HG02623 (cell line): ENCODE measurements around the gene SPHK2.

Experiments used
- ATAC-seq: cut with Tn5 transposase; IDR thresholded peaks from one replicate; pipeline ENCODE4 v1.9.1; 2021; ENCODE audit warnings: moderate library complexity; ENCODE audit not compliant: unreplicated experiment

SPHK2 gene

DNA sequence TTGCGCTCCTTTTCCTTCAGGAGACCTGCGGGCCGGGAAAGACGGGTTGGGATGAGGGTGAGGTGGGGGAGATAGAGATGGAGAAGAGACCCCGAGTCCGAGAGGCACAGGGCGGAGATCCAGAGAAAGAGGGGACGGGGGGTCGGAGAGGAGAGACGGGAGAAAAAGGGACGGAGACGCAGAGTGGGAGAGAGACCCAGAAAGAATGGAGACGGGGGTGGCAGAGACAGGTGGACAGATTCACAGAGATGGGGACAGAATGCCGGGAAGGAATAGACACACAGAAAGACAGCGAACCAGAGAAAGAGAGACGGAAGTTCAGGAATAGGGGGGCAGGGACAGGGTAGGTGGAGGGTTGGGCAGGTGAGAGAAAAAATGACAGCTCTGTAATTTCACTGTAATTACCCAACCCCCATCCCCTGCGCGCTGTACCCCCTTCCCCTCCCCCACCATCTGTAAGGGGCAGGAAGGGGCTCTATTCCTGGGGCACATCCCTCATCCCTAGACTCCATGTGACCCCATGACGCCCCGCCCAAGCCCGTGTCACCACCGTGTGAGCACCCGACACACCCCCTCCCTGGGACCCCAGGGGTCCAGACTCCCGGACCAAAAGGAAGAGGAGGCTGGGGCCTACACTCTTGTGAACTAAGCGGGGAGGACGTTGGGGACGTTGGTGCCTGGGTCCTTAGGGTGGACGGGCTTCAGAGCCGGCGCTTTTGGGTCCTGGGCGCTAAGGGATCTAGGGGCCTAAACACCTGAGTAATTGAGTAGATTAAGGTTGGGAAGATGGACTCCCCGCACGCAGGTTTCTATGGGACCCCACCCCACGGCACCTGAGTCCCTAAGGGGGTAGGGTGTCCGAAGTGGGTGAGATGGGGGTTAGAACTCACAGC, 16.9 kb downstream of the SPHK2 start:
- no peak for ATAC-seq

DNA sequence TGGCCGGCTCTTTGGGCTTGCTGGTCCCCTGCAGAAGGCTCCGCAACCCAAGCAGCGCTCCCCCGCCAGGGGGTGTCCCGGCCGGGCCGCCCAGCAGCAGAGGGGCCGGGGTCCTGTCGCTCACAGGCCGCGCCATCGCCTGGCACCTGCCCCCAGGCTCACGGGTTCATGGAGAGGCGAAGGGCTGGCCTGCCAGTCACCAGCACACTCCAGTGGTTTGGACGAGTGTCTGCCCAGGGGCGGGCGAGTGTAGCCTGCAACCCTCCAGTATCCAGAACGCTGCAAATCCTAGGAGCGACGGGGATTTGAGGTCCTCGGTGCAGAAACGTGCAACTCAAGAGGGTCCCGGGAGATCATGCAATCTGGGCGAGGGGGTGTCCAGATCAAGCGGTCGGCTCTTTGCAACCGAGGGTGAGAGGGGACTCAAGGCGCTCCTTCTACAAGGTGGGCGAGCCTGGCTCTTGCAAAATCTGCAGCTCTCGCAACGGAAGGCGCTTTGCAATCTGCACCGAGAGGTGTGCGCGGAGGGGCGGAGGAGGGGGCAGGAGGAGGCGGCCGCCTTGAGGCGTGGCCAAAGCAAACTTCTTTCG, 17.6 kb downstream of the SPHK2 start, which contains the start of gene DBP:
Gene DBP (minus strand): TSS at position 521 of the 590 bp plus-strand sequence. CDS start 385 bp downstream, at position 136.
- no peak for ATAC-seq

DNA sequence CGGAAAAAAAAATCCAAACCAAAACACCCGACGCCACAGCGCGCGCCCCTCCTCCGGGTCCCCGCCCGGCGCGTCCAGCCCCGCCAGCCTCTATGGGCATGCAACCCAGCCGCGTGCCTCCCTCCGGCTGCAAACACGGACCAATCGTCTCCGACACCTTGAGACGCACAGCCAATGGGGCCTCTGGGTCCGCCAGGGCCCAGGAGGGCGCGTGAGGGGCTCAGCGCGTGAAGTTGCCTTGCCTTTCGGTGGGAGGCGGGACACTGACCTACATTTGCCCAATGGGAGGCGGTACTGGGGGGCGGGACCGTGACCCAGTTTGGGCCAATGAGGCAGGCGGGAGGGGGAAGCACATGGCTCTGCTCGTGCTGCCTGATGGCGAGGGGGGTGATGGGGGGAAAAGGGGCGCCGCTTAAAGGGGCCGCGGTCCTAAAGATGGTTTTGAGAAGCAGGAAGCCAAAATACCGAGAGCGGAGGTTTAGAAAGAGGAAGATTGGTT, 18.2 kb downstream of the SPHK2 start:
- peak; percentile 65 for ATAC-seq

DNA sequence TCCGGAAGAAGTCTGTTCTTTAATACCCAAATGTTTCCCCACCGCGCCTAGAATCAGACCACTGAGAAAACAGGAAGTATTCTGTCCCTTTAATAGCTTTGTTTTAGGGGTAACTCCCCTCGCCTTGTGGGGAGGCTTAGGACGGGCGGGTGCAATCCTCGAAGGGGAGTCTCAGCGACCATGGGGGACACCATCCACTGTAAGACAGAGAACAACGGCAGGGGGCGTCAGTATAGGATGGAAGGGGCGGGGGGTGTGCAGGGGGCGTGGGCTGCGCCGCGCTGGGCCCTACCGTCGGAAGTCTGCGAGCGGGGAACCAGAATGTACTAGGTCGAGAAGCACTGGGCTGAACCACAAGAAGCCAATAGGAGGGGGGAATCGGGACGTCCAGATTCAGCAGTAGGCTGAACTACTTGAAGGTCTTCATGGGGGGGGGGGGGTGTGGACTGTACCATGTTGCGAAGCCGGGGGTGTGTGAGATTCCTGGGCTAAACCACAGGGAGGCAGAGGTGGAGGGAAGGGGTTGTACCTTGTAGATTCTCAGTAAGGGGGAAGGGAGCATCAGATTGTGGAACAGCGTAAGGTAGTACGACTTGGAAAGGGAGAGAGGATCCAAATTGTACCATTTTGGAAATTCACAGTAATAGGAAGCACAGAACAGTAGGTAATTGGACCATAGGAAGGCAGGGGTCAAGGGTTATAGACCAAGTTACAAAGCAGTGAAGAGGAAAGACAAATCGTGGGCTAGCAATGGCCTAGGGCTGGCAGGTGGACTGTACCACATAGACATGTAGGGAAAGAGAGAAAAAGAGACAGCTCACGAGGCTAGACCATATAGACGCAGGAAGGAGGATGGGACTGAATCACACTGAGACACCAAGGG, 18.9 kb downstream of the SPHK2 start:
- ATAC-seq = peak; percentile 8

DNA sequence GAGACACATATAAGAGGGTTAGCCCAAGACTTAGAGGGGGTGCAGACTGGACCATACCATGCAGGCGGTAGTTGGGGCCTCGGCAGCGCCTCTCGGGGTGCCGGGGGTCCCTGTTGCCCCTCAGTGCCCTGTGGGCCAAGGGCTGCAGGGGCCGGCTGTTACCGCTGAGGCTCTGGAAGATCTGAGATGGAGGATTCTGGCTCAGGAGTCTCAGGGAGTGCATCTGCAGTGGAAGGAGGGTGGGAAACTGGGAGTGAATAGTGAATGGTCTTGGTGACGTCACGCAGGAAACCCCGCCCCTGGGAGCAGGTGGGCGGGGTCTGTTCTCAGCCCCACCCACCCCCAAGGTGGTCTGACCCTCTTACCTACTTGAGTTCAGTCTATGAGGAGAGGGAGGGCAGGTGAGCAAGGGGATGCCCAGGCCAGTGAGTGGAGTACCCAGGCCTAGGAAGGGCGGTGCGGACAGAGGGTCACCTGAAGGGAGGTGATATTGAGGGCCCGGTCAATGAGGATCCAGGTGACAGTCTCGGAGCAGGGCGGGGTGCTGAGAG, 19.6 kb downstream of the SPHK2 start:
- no peak for ATAC-seq

DNA sequence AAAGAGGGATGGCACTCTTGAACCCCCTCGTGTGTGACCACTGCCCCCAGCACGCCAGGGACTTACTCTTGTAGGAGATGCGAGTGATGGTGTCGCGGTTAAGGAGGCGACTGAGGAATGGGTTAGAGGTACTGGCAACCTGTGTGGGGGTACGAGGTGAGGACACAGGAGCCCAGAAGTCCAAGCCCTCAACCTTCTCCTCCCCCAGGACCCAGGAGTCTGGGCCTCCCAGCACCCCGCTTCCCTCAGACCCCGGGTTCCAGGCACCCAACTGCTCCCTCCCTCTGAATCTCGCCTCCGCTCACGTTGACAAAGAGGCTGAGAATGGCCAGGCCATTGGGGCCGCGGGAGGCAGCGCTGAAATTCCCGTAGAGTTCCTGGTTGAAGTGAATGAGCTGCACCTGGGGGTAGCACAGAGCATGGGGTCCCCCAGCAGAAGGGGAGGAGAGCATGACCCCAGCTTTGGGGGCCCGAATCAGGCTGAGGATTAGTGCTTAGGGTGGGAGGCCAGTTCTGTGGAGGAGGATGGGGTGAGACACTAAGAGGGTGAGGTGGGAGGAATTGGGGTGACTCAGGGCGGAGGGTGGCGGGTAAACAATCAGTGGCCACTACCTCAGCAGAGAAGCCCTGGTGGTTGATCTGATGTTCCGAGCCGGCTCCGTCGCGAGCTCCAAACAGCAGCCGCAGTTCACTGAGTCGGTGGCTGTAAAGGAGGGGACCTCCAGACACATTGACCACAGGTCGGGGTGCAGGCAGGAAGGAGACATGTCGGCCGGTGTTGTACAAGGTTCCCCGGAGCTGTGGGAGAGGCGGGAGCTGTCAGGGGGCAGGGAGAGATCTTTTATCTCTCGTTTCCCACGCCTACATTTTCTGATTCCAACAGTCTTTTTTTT, 20.4 kb downstream of the SPHK2 start:
- no peak for ATAC-seq

DNA sequence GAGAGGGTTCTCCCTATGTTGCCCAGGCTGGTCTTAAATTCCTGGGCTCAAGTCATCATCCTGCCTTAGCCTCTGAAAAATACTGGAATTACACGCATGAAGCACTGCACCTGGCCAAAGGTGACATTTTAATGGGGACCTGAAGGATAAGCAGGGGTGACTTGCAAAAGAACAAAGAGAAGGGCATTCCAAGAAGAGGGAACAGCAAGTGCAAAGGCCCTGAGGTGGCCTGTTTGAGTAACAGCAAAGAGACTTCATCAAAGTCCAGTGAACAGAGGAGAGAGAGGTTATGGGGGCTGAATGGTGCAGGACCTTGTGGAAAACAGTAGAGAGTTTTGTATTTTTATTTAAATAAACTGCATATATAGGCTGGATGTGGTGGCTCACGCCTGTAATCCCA, 22.5 kb downstream of the SPHK2 start:
- no peak for ATAC-seq

DNA sequence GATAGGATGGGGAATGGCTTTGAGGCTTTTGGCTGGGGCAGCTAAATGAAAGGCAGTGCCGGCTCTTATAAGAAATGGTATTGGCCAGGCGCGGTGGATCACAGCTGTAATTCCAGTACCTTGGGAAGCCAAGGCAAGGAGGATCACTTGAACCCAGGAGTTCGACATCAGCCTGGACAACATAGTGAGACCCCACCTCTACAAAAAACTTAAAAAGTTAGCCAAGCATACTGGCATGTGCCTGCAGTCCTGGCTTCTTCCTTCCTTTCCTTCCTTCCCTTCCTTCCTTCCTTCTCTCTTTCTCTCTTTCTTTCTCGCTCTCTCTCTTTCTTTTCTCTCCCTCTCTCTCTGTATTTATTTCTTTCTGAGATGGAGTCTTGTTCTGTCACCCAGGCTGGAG, 23.6 kb downstream of the SPHK2 start:
- no peak for ATAC-seq

DNA sequence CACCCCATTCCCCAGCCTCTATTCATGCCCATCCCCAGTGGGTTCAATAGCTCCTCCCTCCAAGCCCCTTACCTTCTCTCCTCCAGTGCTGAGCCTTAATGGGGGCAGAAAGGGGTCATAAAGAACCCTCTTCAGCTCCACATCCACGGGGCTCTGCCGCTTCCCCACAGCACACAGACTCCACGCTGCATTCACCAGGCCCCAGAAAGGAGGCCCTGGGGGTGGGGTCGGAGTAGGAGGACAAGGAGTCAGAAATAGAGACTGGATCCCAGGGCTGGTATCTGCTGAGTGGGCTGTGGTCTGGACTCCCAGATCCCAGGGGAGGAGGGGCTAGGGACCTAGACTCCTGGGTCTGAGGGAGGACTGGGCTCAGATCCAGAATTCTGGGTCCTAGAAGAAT, 25.0 kb downstream of the SPHK2 start:
- ATAC-seq = no peak

DNA sequence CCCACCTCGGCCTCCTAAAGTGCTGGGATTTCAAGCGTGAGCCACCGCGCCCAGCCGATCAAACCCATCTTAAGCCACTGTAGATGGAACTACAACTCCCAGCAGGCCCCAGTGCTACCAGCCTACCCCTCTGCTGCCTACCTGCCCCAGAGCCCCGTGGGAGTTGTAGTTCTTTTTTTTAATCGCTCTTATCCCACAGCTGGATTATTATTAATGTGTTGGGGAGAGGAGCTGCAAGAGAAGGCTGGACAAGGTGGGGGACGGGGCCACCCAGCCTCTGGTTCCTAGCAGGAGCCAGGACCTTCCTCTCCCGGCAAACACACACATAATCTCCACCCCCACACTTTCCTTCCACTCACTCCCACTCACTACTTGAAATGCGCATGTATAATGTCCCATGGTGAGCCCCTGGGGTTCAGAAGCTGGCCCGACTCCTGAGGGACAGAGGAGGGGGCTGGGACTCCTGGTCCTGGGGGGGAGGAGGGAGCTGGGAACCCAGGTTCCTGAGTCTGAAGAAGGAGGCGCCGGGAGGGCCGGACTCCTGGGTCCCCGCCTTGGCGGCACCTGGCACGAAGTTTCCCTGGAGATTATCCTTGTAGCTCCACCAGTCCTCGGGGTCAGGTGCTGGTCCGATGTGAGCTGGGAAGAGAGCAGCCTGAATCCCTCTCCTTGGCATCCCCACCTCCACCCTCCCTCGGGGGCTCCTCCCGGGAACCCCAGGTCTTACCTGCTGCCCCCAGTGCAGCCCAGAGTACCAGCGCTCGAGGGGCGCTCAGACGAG, 25.7 kb downstream of the SPHK2 start:
- no peak for ATAC-seq

DNA sequence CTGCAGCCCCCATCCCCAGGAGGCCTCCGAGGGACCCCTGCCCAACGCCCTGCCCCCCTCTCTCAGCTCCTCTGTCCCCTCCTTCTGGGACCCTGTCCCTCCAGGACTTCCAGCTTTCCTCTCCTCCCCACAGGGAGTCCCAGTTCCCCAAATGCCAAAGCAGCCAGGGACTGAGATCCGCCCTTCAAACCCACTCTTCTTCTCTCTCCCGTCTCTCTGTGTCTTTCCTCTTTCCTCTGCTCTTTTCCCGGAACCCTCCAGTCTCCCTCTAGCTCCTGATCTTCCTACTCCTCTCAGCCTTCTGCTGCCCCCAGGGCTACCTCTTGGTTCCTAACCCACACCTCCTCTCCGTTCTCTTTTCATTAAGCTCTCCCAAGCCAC, 26.3 kb downstream of the SPHK2 start:
- ATAC-seq = no peak

DNA sequence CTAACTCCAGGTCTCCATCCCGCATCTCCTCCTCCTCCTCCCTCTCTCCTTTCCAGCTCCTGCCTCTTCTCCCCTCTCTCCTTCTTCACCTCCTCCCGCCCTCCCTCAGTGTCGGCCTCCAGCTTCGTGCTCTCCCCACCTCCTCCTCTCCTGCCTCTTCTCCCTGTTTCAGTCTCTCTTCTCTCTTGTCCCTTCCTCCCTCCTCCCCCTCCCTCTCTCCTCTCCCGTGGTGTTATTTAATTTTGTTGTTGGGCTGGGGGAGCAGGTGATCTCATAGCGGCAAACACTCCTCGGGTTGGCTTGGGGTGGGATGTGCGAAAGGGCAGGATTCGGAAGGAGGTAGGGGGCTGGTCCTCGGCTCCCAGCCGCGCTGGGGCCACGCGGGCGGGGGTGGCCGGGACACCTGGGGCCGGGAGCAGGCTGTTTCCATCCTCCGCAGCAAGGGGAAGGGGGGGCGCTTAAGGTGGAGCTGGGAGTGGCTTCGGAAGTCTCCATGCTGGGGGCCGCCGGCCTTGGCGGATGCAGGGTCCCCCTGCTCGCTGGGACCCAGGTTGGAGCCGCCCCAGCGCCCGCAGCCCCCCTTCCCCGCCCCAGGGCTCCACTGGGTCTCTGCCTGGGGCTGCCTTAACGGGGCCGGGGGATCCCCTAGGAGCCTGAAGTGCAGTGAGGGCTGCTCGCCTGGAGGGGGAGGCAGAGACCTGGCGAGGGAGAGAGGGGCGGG, 26.9 kb downstream of the SPHK2 start, which contains the start of gene CA11:
Gene CA11 (minus strand): TSS at position 187 of the 721 bp plus-strand sequence. CDS start 555 bp downstream, outside the sequence.
- peak; percentile 78 for ATAC-seq

DNA sequence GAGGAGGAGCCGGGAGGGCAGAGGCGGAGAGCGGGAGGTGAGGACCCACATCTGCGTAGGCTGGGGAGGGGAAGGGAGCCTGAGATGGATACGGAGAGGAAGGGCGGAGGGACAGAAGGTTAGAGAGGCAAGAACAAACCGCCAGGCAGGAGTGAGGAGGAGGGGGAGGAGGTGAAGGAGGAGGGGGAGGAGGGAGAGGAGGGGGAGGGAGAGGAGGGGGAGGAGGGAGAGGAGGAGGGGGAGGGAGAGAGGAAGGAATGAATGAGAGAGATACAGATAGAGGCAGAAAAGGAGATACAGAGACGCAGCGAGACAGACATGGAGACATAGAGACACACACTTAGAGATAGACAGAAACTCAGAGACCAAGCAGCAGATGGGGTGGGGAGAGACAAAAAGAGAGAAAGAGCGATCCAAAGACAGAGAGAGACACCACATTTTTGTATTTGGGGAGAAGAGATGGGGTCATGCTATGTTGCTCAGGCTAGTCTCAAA, 27.5 kb downstream of the SPHK2 start:
- ATAC-seq = no peak

DNA sequence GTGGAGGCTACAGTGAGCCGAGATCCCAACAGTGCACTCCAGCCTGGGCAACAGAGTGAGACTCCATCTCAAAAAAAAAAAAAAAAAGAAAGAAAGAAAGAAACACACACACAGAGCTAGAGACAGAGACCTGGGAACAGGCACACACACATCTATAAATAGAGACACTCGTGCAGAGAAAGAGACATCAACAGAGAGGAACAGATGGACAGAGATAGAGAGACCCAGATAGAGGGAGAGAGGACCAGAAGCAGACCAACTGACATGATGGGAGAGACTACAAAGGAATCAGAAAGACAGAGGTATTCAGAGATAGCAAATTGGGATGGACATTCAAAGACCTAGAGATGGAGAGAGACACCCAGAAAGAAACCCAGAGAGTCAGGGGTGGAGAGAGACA, 28.8 kb downstream of the SPHK2 start:
- ATAC-seq = no peak

DNA sequence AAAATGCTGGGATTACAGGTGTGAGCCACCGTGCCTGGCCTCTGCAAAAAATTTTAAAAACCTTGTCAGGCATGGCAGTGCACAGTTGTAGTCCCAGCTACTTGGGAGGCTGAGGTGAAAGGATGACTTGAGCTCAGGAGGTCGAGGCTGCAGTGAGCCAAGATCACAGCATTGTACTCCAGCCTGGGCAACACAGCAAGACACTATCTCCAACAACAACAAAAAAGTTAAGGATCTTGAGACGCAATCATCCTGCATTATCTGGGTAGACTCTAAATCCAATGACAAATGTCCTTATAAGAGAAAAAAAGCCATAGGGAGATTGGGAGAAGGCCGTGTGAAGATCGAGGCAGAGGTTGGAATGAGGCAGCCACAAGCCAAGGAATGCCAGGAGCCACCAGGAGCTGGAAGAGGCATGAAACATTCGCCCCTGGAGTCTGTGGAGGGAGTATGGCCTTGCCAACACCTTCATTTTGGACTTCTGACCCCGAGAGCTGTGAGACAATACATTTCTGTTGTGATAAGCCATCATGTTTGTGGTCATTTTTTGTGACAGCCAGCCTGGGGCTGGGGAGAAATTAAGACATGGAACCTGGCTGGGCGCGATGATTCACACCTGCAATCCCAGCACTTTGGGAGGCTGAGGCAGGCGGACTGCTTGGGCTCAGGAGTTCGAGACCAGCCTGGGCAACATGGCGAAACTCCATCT, 31.8 kb downstream of the SPHK2 start:
- no peak for ATAC-seq

DNA sequence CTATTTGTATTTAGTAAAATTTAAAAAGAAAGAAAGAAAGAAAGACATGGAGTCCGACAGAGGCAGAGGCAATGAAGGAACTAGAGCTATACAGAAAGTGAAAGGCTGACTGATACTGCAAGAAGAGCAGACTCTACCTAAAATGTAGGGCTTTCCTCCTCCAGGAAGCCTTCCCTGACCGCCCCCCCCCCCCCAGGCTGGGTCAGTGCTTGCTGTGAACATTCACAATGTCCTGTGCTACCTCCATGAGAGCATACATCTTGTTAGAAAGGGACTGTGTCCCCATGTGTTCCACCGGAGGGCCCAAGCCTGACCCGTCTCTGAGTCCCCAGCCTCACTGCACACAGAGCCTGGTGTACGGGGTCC, 32.4 kb downstream of the SPHK2 start:
- ATAC-seq = no peak

DNA sequence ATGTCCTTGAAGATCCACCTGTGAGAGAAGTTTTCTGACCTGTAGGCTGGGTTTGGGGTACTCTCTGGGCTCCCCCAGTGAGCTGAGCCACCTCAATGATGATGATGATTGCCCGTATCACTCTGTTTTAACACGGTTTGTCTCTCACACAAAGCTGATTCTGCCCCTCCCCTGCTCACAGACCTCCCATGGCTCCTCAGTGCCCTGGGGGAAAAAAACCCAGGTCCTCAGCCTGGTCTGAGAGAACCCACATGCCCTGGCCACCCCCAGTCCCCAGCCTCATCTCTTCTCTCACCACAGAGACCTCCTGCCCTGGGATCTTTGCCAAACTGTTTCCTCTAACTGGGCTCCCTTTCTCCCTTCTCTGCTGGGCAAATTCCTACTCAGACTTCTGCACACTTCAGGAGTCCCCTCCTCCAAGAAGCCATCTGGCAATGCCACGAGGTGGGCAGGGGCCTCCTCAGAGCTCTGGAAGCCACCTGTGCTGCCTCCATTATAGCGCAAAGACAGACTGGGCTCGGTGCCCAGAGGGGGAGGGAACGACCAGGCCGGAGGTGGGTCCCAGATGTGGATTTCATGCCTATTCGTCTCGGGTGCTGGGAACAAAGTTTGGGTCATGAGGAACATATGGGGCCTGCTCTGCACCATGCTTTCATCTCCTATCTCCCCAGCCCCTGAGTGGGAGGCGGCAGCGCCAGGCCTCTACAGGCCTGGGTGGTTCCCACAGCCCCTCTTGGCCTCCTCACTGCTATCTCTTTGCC, 35.2 kb downstream of the SPHK2 start:
- ATAC-seq = no peak
